K562 (cell line): ENCODE data around the gene BAG2.

Source experiments
- ATF7 ChIP-seq: fragments of 450-650 bp; IDR thresholded peaks from 2 replicates; pipeline ENCODE4 v1.7.1; 2014; ENCODE audit warnings: mild to moderate bottlenecking, moderate library complexity
- BHLHE40 ChIP-seq: IDR thresholded peaks from 2 replicates; pipeline ENCODE4 v1.6.1; 2011; ENCODE audit warnings: low read length, improper control_type of control experiment
- EP300 ChIP-seq: IDR thresholded peaks from 2 replicates; pipeline ENCODE4 v1.6.1; 2012; ENCODE audit warnings: low read length, improper control_type of control experiment
- NCOA6 ChIP-seq: fragments of 450-650 bp; IDR thresholded peaks from 2 replicates; pipeline ENCODE4 v1.6.1; 2017; ENCODE audit warnings: mild to moderate bottlenecking
- NFYB ChIP-seq: IDR thresholded peaks from 2 replicates; pipeline ENCODE4 v1.6.1; 2011; ENCODE audit warnings: mild to moderate bottlenecking, moderate library complexity; ENCODE audit not compliant: insufficient read length; ENCODE audit errors: extremely low read depth
- SNIP1 ChIP-seq: fragments of 450-650 bp; IDR thresholded peaks from 2 replicates; pipeline ENCODE4 v1.7.1; 2017; ENCODE audit warnings: low read depth, mild to moderate bottlenecking
- ZNF174 ChIP-seq: fragments of 250-450 bp; sonication (Bioruptor Pico); IDR thresholded peaks from 2 replicates; pipeline ENCODE4 v1.4.0; 2020; ENCODE audit warnings: mild to moderate bottlenecking
- ZNF274 ChIP-seq: IDR thresholded peaks from 2 replicates; pipeline ENCODE4 v1.6.1; 2011; ENCODE audit warnings: low read depth, mild to moderate bottlenecking, low read length, moderate library complexity, borderline replicate concordance
- ZNF316 ChIP-seq: fragments of 450-650 bp; IDR thresholded peaks from 2 replicates; pipeline ENCODE4 v1.6.1; 2016
- TF ChIP-seq, protein P1 (sequence below): fragments of 250-450 bp; sonication (Bioruptor Pico); IDR thresholded peaks from 2 replicates; pipeline ENCODE4 v1.8.0; 2021; ENCODE audit warnings: moderate library complexity, mild to moderate bottlenecking, inconsistent platforms
- TF ChIP-seq, protein P2 (sequence below): fragments of 450-650 bp; conservative IDR thresholded peaks from 2 replicates; pipeline ENCODE4 v1.6.1; 2016; ENCODE audit warnings: missing genetic modification characterization, low read depth, mild to moderate bottlenecking, control low read depth, missing compliant biosample characterization
- TF ChIP-seq, protein P3 (sequence below), 3 experiments: IDR thresholded peaks in 2 of 3; conservative IDR thresholded peaks in 1 of 3; 2 replicates each; pipeline ENCODE4 v1.5.1; 2011 to 2012; ENCODE audit warnings: low read length in 3 of 3, mild to moderate bottlenecking in 3 of 3, control low read depth in 2 of 3, improper control_type of control experiment in 1 of 3, inconsistent platforms in 1 of 3, low read depth in 1 of 3, mixed read lengths in 1 of 3, moderate library complexity in 1 of 3; ENCODE audit not compliant: insufficient read depth in 2 of 3
- TF ChIP-seq, protein P4 (sequence below): sonication (generic); formaldehyde crosslinking; IDR thresholded peaks from 2 replicates; pipeline ENCODE4 v1.9.0; 2022; ENCODE audit warnings: mild to moderate bottlenecking, missing genetic modification reagents

DNA sequence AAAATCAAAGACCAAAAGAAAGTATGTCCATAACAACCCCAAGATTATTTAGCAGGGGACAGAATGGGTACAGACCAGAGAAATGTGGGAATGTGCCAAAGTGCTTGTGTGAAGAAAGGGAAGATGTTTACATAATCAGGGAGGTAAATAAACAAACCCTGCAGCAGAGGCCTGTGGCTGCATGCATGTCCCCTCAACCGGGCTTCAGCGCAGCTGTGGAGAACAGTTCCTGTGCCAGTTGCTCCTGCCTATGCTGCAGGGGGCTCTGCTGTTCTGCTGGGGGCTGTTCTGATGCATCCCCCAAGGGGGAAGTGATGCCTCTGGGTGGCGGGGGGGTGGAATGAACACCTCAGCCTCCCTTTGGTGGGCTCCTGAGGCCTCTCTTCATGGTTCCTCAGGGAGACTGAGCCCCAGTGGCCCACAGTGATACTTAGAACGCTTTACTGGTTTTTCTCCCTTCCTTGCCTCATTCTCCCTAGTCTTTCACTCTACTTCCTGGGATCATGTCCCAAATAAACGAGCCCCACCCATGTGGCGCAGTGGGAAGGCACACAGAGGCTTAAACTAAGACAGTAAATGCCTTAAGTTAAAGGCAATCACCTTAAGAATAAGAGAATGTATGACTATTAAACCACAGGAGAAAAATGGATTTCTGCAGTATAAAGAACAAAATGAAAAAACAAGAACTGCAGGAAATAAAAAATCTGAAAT, 27.0 kb downstream of the BAG2 start:
- no peak for TF ChIP-seq ATF7
- TF ChIP-seq, protein P1, sequence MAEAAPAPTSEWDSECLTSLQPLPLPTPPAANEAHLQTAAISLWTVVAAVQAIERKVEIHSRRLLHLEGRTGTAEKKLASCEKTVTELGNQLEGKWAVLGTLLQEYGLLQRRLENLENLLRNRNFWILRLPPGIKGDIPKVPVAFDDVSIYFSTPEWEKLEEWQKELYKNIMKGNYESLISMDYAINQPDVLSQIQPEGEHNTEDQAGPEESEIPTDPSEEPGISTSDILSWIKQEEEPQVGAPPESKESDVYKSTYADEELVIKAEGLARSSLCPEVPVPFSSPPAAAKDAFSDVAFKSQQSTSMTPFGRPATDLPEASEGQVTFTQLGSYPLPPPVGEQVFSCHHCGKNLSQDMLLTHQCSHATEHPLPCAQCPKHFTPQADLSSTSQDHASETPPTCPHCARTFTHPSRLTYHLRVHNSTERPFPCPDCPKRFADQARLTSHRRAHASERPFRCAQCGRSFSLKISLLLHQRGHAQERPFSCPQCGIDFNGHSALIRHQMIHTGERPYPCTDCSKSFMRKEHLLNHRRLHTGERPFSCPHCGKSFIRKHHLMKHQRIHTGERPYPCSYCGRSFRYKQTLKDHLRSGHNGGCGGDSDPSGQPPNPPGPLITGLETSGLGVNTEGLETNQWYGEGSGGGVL (CRISPR knock-in tag) = no peak
- TF ChIP-seq, protein P2, sequence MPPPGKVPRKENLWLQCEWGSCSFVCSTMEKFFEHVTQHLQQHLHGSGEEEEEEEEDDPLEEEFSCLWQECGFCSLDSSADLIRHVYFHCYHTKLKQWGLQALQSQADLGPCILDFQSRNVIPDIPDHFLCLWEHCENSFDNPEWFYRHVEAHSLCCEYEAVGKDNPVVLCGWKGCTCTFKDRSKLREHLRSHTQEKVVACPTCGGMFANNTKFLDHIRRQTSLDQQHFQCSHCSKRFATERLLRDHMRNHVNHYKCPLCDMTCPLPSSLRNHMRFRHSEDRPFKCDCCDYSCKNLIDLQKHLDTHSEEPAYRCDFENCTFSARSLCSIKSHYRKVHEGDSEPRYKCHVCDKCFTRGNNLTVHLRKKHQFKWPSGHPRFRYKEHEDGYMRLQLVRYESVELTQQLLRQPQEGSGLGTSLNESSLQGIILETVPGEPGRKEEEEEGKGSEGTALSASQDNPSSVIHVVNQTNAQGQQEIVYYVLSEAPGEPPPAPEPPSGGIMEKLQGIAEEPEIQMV = no peak
- TF ChIP-seq, protein P3, sequence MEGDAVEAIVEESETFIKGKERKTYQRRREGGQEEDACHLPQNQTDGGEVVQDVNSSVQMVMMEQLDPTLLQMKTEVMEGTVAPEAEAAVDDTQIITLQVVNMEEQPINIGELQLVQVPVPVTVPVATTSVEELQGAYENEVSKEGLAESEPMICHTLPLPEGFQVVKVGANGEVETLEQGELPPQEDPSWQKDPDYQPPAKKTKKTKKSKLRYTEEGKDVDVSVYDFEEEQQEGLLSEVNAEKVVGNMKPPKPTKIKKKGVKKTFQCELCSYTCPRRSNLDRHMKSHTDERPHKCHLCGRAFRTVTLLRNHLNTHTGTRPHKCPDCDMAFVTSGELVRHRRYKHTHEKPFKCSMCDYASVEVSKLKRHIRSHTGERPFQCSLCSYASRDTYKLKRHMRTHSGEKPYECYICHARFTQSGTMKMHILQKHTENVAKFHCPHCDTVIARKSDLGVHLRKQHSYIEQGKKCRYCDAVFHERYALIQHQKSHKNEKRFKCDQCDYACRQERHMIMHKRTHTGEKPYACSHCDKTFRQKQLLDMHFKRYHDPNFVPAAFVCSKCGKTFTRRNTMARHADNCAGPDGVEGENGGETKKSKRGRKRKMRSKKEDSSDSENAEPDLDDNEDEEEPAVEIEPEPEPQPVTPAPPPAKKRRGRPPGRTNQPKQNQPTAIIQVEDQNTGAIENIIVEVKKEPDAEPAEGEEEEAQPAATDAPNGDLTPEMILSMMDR (IDR thresholded peaks at IDR 0.05 in 2 of 3, conservative IDR thresholded peaks at IDR 0.05 in 1 of 3; ENCODE audit: insufficient read depth in 2 of 3, low read depth in 1 of 3, low read length in 3 of 3) = no peak
- no peak for TF ChIP-seq ZNF316
- TF ChIP-seq SNIP1 = no peak
- TF ChIP-seq NFYB = no peak
- no peak for TF ChIP-seq EP300
- no peak for TF ChIP-seq NCOA6
- TF ChIP-seq BHLHE40 = no peak
- TF ChIP-seq, protein P4, sequence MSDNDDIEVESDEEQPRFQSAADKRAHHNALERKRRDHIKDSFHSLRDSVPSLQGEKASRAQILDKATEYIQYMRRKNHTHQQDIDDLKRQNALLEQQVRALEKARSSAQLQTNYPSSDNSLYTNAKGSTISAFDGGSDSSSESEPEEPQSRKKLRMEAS (CRISPR knock-in tag) = no peak
- no peak for TF ChIP-seq ZNF274
- TF ChIP-seq ZNF174 (CRISPR knock-in tag) = no peak
